OCI-M2 (cell line): ENCODE measurements around the gene VPS26B.
"Not testable (repeated sequence)": the region's sequence is repeated elsewhere in the genome, so short reads cannot be mapped to it uniquely, and the experiment has no call there.

Experiments used
- DNase-seq: peaks from one replicate; lab custom pipeline; 2025; ENCODE audit not compliant: unreplicated experiment; lab: John Stamatoyannopoulos, UW

The VPS26B gene

GRCh38 chr11:134231958-134232659 is 7.6 kb downstream of the VPS26B start:
- no peak for DNase-seq

DNA sequence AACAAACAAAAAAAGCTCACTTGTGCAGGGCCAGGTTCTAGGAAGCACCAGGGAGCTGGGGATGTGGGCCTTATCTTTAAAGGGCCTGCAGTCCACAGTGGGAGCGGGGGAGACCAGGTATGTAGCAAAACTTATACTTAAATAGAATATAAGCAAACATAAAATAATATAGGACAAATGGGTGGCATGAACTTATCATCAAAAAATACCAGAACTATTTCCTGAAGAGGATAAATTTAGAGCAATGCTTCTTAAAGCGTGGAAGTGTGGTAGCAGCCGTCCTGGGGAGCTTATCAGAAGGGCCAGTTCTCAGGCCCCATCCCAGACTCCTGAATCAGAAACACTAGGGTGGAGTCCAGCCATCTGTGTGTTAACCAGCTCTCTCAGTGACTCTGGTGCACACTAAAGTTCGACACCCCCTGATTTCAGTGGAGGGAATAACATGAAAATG is 9.3 kb downstream of the VPS26B start:
- DNase-seq, result no peak

DNA sequence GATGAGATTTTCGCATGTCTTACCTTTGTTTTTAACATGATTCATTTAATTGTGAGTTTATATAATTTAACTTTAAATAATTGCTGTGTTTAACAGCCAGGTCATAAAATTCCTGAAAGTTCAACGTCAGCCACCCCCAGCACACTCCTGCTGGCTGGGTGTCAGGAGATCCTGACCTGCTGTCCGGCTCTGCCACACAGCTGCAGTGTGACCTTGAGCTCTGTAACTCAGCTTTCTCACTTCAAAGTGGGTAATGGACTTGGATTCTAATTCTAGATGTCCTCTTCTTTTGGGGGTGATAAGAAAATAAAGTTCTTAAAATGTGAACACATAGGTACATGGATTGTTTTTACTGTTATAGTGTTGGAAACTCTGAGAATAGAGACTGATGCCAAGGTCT is 10.9 kb downstream of the VPS26B start:
- DNase-seq, result no peak

GRCh38 chr11:134236834-134237556 is 12.5 kb downstream of the VPS26B start:
- DNase-seq, result no peak

GRCh38 chr11:134237557-134237922 is 13.1 kb downstream of the VPS26B start:
- no peak for DNase-seq

GRCh38 chr11:134238956-134239355 is 14.5 kb downstream of the VPS26B start:
- no peak for DNase-seq

DNA sequence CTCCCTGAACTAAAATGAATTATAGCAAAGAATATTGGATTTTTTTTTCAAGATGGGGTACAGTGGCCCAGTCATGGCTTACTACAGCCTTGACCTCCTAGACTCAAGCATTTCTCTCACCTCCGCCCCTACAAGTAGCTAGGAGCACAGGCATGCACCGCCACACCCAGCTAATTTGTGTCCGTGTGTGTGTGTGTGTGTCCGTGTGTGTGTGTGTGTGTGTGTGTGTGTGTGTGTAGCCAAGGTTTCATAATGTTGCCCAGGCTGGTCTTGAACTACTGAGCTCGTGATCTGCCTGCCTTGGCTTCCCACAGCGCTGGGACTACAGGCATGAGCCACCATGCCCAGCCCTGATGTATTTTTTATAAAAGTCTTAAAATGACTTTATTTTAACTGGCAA is 16.1 kb downstream of the VPS26B start:
- no peak for DNase-seq

- no peak for DNase-seq
These were observed 17.9 kb downstream of the VPS26B start for GRCh38 chr11:134242376-134242775.

DNA sequence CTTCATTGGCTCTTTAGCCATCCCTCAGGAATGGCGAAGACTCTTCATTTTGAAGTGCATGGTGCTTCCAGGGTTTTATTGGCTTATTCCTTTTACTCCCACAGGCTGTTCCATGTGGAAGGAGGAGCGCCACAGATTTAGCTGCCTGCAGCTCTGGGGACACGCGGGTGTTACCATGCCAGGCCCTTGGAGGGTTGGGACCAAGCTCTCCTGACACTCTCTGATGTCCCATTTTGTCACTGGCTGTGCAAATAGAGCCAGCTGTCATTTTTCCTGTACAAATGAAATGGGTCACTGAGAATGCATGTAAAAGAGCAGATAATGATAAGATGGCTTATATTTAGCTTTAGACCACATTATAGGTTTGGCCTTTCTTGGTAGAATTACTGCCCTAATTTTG is 19.4 kb downstream of the VPS26B start:
- DNase-seq, result no peak

GRCh38 chr11:134244593-134244992 is 20.1 kb downstream of the VPS26B start:
- DNase-seq, result no peak

GRCh38 chr11:134245434-134245833 is 21.0 kb downstream of the VPS26B start:
- DNase-seq, result no peak

GRCh38 chr11:134246100-134246499 is 21.6 kb downstream of the VPS26B start:
- no peak for DNase-seq

- no peak for DNase-seq
These were observed 22.2 kb downstream of the VPS26B start for GRCh38 chr11:134246678-134247077.

GRCh38 chr11:134248910-134249480 is 24.5 kb downstream of the VPS26B start:
- no peak for DNase-seq

DNA sequence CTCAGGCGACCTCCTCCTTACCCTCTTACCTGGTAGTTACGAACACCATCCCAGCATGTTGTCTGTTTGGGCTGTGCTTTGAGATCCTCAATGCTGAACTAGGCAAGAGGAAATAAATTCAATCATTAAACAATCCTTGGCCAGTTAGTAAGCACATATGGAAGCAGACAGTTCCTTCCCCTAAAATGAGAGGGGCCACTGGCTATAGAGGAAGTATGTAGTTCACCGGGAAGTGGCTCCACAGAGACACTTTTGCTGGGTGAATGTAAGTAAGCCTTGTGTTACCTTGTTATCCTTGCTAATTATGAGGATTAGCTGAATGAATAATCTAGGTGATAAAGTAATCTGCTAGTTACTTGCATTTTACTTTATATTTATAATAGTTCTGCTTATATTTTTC is 25.8 kb downstream of the VPS26B start:
- DNase-seq, result no peak

GRCh38 chr11:134250675-134251074 is 26.2 kb downstream of the VPS26B start:
- no peak for DNase-seq

GRCh38 chr11:134252346-134253187 is 28.1 kb downstream of the VPS26B start:
- DNase-seq, result no peak

GRCh38 chr11:134253188-134253993 is 28.9 kb downstream of the VPS26B start, which contains the start of the genes ACAD8 and THYN1:
Gene ACAD8 (plus strand): TSS chr11:134253568. CDS start chr11:134253601, 33 bp downstream.
Gene THYN1 (minus strand): TSS chr11:134253352. CDS start chr11:134252882, 470 bp downstream.
- DNase-seq, result peak; percentile 60

- no peak for DNase-seq
These were observed 30.1 kb downstream of the VPS26B start for GRCh38 chr11:134254433-134255183.

GRCh38 chr11:134255184-134255561 is 30.7 kb downstream of the VPS26B start:
- DNase-seq, result not testable (repeated sequence)
